ENCODE data around the gene THY1. TPM values are rescaled to one million over a fixed set of nuclear protein-coding genes. Genes with fewer than 3 reads are reported as not detected.

The THY1 gene
- total RNA-seq, 1 experiment from 2014 or later, result 13.7 TPM

DNA sequence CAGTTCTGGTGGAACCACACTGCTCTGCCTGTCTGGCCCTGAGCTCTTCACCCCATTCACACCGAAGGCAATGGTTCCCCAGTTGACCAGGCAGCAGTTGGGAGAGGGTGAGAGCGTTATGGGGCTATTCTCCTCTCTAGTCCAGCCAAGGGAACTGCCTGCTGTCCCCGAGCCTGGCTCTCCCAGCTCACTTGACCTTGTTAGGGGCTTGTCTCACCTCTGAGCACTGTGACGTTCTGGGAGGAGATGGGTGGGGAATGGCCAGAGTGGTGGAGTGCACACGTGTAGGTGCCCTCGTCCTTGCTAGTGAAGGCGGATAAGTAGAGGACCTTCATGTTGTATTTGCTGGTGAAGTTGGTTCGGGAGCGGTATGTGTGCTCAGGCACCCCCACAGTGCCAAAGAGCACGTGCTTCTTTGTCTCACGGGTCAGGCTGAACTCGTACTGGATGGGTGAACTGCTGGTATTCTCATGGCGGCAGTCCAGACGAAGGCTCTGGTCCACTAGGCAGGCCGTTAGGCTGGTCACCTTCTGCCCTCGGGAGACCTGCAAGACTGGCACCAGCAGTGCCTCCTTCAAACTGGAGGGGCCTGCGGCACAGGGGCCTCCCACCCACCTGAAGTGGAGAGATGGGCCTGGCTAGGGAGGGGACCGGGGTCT, 3.0 kb downstream of the THY1 start:
- H3K4me3 ChIP-seq (ENCODE audit: low read depth in 2 of 2, low read length in 2 of 2), result no peak overlapping the region
- ATAC-seq, result no peak
- DNase-seq (ENCODE audit: low read depth, low spot score), result no peak
- H3K27me3 ChIP-seq (ENCODE audit: control insufficient read depth, insufficient read depth, low read length), result peaks cover 5% of the 10 kb centered on the region
- BruUV-seq (replicated peaks), result no TSS peak
- no peaks in the 10 kb centered on the region for H3K9me3 ChIP-seq (ENCODE audit: control insufficient read depth, insufficient read depth, low read depth, low read length)
- intact Hi-C loops (cut with micrococcal nuclease; ENCODE audit: unreplicated experiment) (no loop called here), in situ Hi-C loops (cut with HindIII; ENCODE audit: low pct_unique_long_range_greater_than_20kb, low sequenced_read_pairs) (no loop called here)
- H3K4me1 ChIP-seq (ENCODE audit: control insufficient read depth, insufficient read depth, low read length), result peaks cover 14% of the 10 kb centered on the region; the same call in 1 of the 2 replicates
- ChIA-PET POLR2A (no interaction called here), CTCF (interaction anchor here (0.6 kb wide), 1 partner anchor 157 kb away, joined by 3 read pairs; no protein-coding TSS in a partner anchor)
- H3K27ac ChIP-seq (ENCODE audit: low read length), result no peak overlapping the region
- no peaks in the 10 kb centered on the region for H3K36me3 ChIP-seq (ENCODE audit: control insufficient read depth, insufficient read depth, low read length)
- no peak for TF ChIP-seq SIN3A (IDR thresholded peaks at IDR 0.05; ENCODE audit: borderline replicate concordance, insufficient read depth, low read depth, low read length)
- TF ChIP-seq, protein P1, sequence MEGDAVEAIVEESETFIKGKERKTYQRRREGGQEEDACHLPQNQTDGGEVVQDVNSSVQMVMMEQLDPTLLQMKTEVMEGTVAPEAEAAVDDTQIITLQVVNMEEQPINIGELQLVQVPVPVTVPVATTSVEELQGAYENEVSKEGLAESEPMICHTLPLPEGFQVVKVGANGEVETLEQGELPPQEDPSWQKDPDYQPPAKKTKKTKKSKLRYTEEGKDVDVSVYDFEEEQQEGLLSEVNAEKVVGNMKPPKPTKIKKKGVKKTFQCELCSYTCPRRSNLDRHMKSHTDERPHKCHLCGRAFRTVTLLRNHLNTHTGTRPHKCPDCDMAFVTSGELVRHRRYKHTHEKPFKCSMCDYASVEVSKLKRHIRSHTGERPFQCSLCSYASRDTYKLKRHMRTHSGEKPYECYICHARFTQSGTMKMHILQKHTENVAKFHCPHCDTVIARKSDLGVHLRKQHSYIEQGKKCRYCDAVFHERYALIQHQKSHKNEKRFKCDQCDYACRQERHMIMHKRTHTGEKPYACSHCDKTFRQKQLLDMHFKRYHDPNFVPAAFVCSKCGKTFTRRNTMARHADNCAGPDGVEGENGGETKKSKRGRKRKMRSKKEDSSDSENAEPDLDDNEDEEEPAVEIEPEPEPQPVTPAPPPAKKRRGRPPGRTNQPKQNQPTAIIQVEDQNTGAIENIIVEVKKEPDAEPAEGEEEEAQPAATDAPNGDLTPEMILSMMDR (IDR thresholded peaks at IDR 0.05), result no peak
- no peak for TF ChIP-seq TCF7L2 (IDR thresholded peaks at IDR 0.05; ENCODE audit: low read depth, low read length)
- TF ChIP-seq POLR2AphosphoS5 (IDR thresholded peaks at IDR 0.05; ENCODE audit: low read depth, low read length), result no peak
- TF ChIP-seq, protein P2, sequence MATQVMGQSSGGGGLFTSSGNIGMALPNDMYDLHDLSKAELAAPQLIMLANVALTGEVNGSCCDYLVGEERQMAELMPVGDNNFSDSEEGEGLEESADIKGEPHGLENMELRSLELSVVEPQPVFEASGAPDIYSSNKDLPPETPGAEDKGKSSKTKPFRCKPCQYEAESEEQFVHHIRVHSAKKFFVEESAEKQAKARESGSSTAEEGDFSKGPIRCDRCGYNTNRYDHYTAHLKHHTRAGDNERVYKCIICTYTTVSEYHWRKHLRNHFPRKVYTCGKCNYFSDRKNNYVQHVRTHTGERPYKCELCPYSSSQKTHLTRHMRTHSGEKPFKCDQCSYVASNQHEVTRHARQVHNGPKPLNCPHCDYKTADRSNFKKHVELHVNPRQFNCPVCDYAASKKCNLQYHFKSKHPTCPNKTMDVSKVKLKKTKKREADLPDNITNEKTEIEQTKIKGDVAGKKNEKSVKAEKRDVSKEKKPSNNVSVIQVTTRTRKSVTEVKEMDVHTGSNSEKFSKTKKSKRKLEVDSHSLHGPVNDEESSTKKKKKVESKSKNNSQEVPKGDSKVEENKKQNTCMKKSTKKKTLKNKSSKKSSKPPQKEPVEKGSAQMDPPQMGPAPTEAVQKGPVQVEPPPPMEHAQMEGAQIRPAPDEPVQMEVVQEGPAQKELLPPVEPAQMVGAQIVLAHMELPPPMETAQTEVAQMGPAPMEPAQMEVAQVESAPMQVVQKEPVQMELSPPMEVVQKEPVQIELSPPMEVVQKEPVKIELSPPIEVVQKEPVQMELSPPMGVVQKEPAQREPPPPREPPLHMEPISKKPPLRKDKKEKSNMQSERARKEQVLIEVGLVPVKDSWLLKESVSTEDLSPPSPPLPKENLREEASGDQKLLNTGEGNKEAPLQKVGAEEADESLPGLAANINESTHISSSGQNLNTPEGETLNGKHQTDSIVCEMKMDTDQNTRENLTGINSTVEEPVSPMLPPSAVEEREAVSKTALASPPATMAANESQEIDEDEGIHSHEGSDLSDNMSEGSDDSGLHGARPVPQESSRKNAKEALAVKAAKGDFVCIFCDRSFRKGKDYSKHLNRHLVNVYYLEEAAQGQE (IDR thresholded peaks at IDR 0.05; ENCODE audit: insufficient read depth in 1 of 2, low read depth in 2 of 2, low read length in 1 of 2), result no peak

DNA sequence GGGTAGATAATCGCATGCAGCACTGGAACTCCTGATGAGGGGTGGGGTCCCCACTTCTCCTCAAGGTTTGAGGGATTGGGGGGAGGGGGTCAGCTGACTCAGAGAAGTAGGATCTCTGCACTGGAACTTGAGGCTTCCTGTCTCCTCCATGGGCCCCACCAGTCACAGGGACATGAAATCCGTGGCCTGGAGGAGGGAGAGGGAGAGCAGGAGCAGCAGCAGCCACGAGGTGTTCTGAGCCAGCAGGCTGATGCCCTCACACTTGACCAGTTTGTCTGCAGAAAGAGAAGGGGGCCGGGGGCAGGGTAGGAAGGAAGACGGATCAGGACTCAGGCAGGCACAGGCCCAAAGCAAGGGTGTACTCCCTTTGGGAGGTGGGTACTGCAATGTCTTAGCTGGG, 3.7 kb downstream of the THY1 start:
- H3K4me3 ChIP-seq (ENCODE audit: low read depth in 2 of 2, low read length in 2 of 2), result no peak overlapping the region
- in situ Hi-C loops (cut with HindIII; ENCODE audit: low pct_unique_long_range_greater_than_20kb, low sequenced_read_pairs), result no loop called here
- H3K4me1 ChIP-seq (ENCODE audit: control insufficient read depth, insufficient read depth, low read length), result peaks cover 14% of the 10 kb centered on the region; the same call in 1 of the 2 replicates
- peaks cover 5% of the 10 kb centered on the region for H3K27me3 ChIP-seq (ENCODE audit: control insufficient read depth, insufficient read depth, low read length)
- DNase-seq (ENCODE audit: low read depth, low spot score), result no peak
- H3K27ac ChIP-seq (ENCODE audit: low read length), result no peak overlapping the region
- H3K9me3 ChIP-seq (ENCODE audit: control insufficient read depth, insufficient read depth, low read depth, low read length), result no peaks in the 10 kb centered on the region
- TF ChIP-seq TCF7L2 (IDR thresholded peaks at IDR 0.05; ENCODE audit: low read depth, low read length) (no peak), POLR2AphosphoS5 (IDR thresholded peaks at IDR 0.05; ENCODE audit: low read depth, low read length) (no peak)
- TF ChIP-seq, protein P2 (IDR thresholded peaks at IDR 0.05; ENCODE audit: insufficient read depth in 1 of 2, low read depth in 2 of 2, low read length in 1 of 2), result no peak
- TF ChIP-seq, protein P1 (IDR thresholded peaks at IDR 0.05), result no peak
- intact Hi-C loops (cut with micrococcal nuclease; ENCODE audit: unreplicated experiment), result no loop called here
- no peaks in the 10 kb centered on the region for H3K36me3 ChIP-seq (ENCODE audit: control insufficient read depth, insufficient read depth, low read length)
- CTCF ChIA-PET, result interaction anchor here (0.6 kb wide), 1 partner anchor 158 kb away, joined by 3 read pairs; no protein-coding TSS in a partner anchor
- BruUV-seq (replicated peaks), result no TSS peak
- ATAC-seq, result no peak
- POLR2A ChIA-PET, result no interaction called here
